GM18858 (cell line): ENCODE data around the gene ZC3H7A.

ENCODE experiments used
- ATAC-seq: cut with Tn5 transposase; IDR thresholded peaks from one replicate; pipeline ENCODE4 v1.9.1; 2021; ENCODE audit not compliant: unreplicated experiment

ZC3H7A gene

DNA sequence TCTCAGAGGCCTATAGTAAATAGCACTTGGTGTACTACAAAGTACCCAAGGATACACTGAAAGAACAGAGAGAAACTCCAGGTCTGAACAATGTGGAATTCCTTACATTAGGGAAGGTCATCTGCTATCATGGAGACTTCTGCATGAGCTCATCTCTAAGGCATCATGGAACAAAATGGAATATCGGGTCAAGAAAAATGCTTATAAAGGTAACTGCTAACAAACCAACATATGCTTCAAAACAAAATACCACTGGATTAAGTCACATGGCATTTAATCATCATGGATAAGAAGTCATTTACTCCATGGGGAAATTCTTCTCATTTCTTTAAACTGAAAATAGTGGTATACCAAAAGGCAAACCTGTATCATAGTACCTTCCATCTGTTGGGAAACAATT lies 88.6 kb downstream of the ZC3H7A start:
- no peak for ATAC-seq

DNA sequence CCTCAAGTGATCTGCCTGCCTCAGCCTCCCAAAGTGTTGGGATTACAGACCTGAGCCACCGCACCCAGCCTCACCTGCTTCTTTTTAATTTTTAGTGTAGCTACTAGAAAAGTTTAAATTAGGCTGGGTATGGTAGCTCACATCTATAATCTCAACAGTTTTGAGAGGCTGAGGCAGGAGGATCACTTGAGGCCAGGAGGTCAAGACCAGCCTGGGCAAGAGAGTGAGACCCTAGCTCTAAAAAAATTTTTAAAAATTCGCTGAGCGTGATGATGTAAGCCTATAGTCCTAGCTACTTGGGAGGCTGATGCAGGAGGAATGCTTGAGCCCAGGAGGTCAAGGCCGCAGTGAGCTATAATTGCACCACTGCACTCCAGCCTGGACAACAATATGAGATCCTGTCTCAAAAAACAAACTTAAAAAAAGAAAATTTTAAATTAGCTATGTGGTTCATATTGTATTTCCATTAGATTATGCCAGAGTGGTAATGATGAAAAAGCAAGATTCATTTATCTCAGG lies 89.3 kb downstream of the ZC3H7A start:
- no peak for ATAC-seq

DNA sequence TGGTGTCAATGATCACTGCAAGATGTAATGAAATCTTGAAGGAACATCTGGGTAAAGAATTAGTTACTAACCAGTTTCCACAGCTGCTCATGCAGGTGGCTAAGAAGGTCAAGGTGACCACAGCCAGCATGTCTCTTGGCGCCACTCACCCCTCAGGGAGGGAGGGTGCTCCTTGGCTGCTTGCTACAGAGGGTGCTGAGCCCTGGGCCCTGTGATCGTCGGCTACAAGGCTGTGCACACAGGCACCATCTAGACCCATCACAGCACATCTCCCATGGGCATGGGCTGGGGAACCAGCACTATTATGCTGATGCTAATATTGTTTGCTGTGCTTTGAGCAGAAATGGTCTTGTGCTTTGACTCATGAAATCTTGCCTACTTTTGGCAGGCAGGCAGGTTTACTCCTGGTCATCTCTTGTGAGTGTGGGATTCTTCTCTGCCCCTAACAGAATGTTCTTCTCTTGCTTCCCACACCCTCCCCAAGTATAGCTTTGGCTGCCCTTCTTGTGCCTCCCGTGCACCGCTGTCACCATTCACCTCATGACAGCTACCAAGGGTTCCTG lies 90.8 kb downstream of the ZC3H7A start:
- no peak for ATAC-seq

DNA sequence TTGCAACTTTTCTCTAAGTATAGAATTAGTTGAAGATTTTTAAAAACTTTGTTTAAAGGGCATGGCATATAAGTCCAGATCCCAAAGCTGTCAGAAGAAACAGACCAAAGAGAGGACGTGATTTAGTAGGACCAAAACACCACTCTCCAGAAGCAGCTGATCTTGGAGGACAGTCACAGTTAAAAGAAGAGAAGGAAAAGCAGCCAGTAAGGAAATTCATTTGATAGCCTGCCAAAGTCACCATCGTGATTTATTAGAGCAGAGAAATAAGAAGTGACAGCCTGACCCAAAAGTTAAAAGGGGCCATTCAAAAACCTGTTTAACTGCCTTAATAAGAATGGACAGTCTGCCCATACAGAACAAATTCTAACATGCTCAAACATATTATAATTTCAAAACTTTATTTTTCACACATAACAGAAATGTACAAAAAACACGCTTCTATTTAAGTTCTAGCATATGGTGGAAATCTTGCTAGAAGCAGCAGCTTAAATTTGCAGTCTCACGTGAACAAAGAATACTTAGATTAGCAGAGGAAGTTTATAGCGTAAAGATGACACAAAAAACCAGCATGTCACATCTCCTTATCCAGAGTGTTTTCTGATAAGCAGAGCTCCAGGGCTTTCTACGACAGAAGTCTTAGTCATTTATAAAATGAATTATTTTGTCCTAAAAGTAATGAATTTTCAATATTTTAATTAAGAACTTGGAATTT lies 91.6 kb downstream of the ZC3H7A start:
- ATAC-seq = no peak
